Osteoblast (primary cell): ENCODE measurements around the gene ALKBH8. TPM values are rescaled to one million over a fixed set of nuclear protein-coding genes. Genes with fewer than 3 reads are reported as not detected.
"Not testable (repeated sequence)": the region's sequence is repeated elsewhere in the genome, so short reads cannot be mapped to it uniquely, and the experiment has no call there.

Experiments used
- DNase-seq: peaks from one replicate; pipeline ENCODE4 v3.0.0; 2011; ENCODE audit warnings: low spot score, mixed read lengths; ENCODE audit not compliant: insufficient read length; ENCODE audit errors: missing footprints
- H2AFZ ChIP-seq: 2 replicates; pipeline ENCODE4 v1.6.0; 2011; ENCODE audit warnings: mild to moderate bottlenecking, low read length
- H3K27ac ChIP-seq: 2 replicates; pipeline ENCODE4 v1.5.1; 2011; ENCODE audit warnings: mild to moderate bottlenecking, low read depth, low read length, moderate library complexity
- H3K27me3 ChIP-seq: 2 replicates; pipeline ENCODE4 v1.6.0; 2012; ENCODE audit warnings: mild to moderate bottlenecking, control low read depth, inconsistent platforms, low read length, moderate library complexity; ENCODE audit not compliant: insufficient read depth
- H3K36me3 ChIP-seq: 2 replicates; pipeline ENCODE4 v1.5.1; 2011; ENCODE audit warnings: mild to moderate bottlenecking, low read length, control low read depth, moderate library complexity; ENCODE audit not compliant: insufficient read depth
- H3K4me1 ChIP-seq: 2 replicates; pipeline ENCODE4 v1.5.1; 2011; ENCODE audit warnings: mild to moderate bottlenecking, low read length, control low read depth, moderate library complexity; ENCODE audit not compliant: insufficient read depth
- H3K4me2 ChIP-seq: 2 replicates; pipeline ENCODE4 v1.6.0; 2011; ENCODE audit warnings: mild to moderate bottlenecking, low read length; ENCODE audit not compliant: insufficient read depth
- H3K4me3 ChIP-seq: fragments of 200-600 bp; sonication (generic); 3 replicates; pipeline ENCODE4 v1.5.1; 2012; ENCODE audit warnings: mild to moderate bottlenecking, low read length, inconsistent platforms; ENCODE audit not compliant: insufficient read depth
- H3K79me2 ChIP-seq: 2 replicates; pipeline ENCODE4 v1.6.0; 2012; ENCODE audit warnings: mild to moderate bottlenecking, low read length, control low read depth, inconsistent platforms; ENCODE audit not compliant: insufficient read depth
- H3K9me3 ChIP-seq: 2 replicates; pipeline ENCODE4 v1.5.1; 2011; ENCODE audit warnings: low read depth, low read length, control low read depth
- H4K20me1 ChIP-seq: 2 replicates; pipeline ENCODE4 v1.6.0; 2012; ENCODE audit warnings: mild to moderate bottlenecking, low read length, control low read depth; ENCODE audit not compliant: insufficient read depth
- total RNA-seq: library from RNA; depleted of rRNA; stranded (reverse); fragments of >200 nt; gene quantifications from 2 replicates; pipeline ENCODE4 v1.2.3, GENCODE V29; 2012
- TF ChIP-seq, protein P1 (sequence below): IDR thresholded peaks from 2 replicates; pipeline ENCODE4 v1.5.1; 2011; ENCODE audit warnings: mild to moderate bottlenecking, low read depth, low read length, moderate library complexity; ENCODE audit errors: extremely low read depth

ALKBH8 gene
- total RNA-seq, 1 donor: 6.2 TPM

DNA sequence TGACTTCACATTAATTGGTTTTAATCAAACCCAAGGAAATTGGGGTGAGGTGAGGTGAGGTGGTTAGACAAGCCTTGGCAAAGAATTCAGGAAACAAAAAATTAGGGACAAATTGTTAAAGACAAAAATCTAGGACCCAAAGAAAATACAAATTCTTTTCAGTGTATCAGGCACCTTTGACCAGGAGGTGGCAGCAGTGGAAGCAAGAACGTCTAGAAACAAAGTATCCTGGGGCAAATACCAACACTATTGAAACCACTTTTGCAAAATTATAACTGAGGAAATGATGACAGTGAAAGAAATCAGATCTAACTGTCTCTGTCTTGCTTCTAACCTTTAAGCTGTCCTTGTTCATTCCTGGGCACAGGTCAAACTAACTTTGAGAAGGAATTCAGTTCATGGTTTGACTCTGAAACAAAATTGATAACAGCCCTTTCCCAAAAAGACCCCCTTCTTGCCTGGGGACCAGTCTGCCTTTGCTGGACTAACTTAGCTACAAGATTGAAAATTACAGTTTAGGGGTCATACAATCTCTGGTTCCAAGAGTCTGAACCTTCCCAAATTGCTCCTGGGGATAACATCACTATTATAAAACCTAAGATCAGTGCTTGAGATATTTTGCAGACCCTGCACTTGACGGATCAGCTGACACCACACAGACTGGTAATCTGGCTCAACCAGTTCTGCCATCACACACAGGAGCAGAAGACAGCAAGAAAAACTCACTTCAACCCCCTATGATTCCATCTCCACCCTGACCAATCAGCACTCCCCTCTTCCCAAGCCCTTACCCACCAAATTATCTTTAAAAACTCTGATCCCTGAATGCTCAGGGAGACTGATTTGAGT is 11.2 kb upstream of the ALKBH8 start:
- not testable (repeated sequence) for H3K9me3 ChIP-seq, H3K36me3 ChIP-seq, H3K4me3 ChIP-seq, H3K27ac ChIP-seq, H3K4me1 ChIP-seq, DNase-seq, H3K27me3 ChIP-seq, H3K79me2 ChIP-seq, H4K20me1 ChIP-seq, H3K4me2 ChIP-seq, H2AFZ ChIP-seq
- TF ChIP-seq, protein P1, sequence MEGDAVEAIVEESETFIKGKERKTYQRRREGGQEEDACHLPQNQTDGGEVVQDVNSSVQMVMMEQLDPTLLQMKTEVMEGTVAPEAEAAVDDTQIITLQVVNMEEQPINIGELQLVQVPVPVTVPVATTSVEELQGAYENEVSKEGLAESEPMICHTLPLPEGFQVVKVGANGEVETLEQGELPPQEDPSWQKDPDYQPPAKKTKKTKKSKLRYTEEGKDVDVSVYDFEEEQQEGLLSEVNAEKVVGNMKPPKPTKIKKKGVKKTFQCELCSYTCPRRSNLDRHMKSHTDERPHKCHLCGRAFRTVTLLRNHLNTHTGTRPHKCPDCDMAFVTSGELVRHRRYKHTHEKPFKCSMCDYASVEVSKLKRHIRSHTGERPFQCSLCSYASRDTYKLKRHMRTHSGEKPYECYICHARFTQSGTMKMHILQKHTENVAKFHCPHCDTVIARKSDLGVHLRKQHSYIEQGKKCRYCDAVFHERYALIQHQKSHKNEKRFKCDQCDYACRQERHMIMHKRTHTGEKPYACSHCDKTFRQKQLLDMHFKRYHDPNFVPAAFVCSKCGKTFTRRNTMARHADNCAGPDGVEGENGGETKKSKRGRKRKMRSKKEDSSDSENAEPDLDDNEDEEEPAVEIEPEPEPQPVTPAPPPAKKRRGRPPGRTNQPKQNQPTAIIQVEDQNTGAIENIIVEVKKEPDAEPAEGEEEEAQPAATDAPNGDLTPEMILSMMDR: peak; percentile 74

DNA sequence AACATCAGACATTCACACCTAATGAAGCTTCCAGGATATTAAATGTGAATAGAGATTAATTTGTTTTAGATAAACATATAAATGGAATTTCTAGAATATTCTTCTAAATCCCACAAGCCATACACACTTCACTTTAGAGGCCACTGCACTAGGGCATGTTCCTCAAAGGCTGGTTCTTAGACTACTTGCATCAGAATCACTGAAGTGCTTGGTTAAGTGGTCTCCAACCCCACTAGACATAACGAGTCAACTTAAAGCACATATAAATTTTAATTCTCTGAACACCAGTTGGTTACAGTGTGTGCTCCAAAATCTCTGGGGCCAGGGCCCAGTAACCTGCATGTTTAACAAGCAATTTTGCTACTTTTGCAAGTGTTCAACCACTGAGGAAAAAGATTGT is 7.9 kb upstream of the ALKBH8 start:
- no peak overlapping the region for H2AFZ ChIP-seq
- no peak overlapping the region for H3K4me3 ChIP-seq
- no peak overlapping the region for H3K4me2 ChIP-seq
- no peaks in the 10 kb centered on the region for H4K20me1 ChIP-seq
- DNase-seq: no peak
- H3K79me2 ChIP-seq: no peaks in the 10 kb centered on the region
- no peaks in the 10 kb centered on the region for H3K9me3 ChIP-seq
- no peaks in the 10 kb centered on the region for H3K36me3 ChIP-seq
- no peak overlapping the region for H3K27ac ChIP-seq
- TF ChIP-seq, protein P1: no peak
- no peaks in the 10 kb centered on the region for H3K4me1 ChIP-seq
- peaks cover 6% of the 10 kb centered on the region for H3K27me3 ChIP-seq

DNA sequence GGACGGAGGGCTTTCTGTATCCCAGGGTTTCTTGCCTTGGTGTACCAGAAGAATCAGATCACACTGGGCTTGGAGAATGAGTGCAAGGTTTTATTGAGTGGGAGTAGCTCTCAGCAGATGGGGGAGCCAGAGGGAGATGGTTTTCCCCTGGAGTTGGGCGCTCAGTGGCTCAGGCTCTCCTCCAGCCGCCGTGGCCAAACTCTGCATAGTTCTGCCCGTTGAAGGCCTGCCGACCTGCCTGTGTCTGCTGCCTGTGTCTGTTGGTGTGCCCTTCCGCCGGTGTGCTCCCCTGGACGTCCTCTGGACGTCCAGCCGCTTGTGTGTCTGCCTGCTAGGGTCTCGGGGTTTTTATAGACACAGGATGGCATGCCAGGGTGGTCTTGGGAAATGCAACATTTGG is 4.5 kb upstream of the ALKBH8 start:
- Histone ChIP-seq H2AFZ (no peak overlapping the region), H3K9me3 (no peaks in the 10 kb centered on the region), H3K27ac (no peak overlapping the region), H3K27me3 (peaks cover 6% of the 10 kb centered on the region), H4K20me1 (no peaks in the 10 kb centered on the region), H3K79me2 (peaks cover 4% of the 10 kb centered on the region), H3K36me3 (no peaks in the 10 kb centered on the region), H3K4me1 (peaks cover 8% of the 10 kb centered on the region), H3K4me2 (no peak overlapping the region), H3K4me3 (no peak overlapping the region)
- no peak for DNase-seq
- TF ChIP-seq, protein P1: no peak

DNA sequence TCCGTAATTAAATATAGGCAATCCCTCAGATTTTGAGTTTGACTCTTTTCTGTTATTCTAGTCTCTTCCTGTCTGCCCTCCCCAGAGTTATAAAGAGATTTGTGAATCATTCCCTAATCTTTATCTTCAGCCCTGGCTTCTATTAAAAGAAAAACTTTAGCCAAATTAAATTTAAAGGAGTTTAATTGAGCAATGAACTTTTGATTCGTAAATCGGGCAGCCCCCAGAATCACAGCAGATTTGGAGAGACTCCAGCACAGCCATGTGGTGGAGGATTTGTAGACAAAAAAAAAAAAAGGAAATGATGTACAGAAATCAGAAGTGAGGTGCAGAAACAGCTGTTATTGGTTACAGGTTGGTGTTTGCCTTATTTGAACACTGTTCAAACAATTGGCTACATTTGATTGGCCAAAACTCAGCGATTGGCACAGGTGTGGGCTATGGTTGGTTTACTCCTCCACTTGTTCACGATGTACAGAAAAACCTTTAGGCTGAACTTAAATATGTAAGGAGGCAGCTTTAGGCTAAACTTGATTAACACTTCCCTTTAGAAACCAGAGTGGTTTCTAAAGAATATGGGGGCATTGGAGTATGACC is 2.3 kb upstream of the ALKBH8 start:
- Histone ChIP-seq H3K4me2 (no peak overlapping the region), H3K9me3 (no peaks in the 10 kb centered on the region), H3K36me3 (no peaks in the 10 kb centered on the region), H2AFZ (no peak overlapping the region), H3K27ac (no peak overlapping the region), H3K27me3 (peaks cover 6% of the 10 kb centered on the region), H3K79me2 (peaks cover 9% of the 10 kb centered on the region), H3K4me3 (no peak overlapping the region), H3K4me1 (peaks cover 29% of the 10 kb centered on the region), H4K20me1 (no peaks in the 10 kb centered on the region)
- TF ChIP-seq, protein P1: no peak
- no peak for DNase-seq
